ENCODE results near the gene VAV3. TPM values are rescaled to one million over a fixed set of nuclear protein-coding genes. Genes with fewer than 3 reads are reported as not detected.

The VAV3 gene
- total RNA-seq, 1 experiment from 2014 or later, result not detected

GRCh38 chr1:107920999-107921398, 44.0 kb downstream of the VAV3 start:
- Histone ChIP-seq H3K36me3 (ENCODE audit: control insufficient read depth in 1 of 2, insufficient read depth in 2 of 2, low read length in 2 of 2) (no peaks in the 10 kb centered on the region), H3K9me3 (ENCODE audit: control insufficient read depth in 1 of 2, insufficient read depth in 1 of 2, low read depth in 1 of 2, low read length in 2 of 2) (no peaks in the 10 kb centered on the region), H3K79me2 (ENCODE audit: insufficient read depth, low read length) (no peaks in the 10 kb centered on the region), H3K4me2 (ENCODE audit: low read length) (no peak overlapping the region), H3K4me1 (ENCODE audit: control insufficient read depth in 1 of 2, insufficient read depth in 2 of 2, low read length in 2 of 2) (no peaks in the 10 kb centered on the region), H3K9me2 (ENCODE audit: insufficient read depth) (no peaks in the 10 kb centered on the region), H3K27me3 (ENCODE audit: insufficient read depth, low read length) (0 out of 2 replicates have a peak, but pooled peaks cover 9% of the 10 kb centered on the region), H2AFZ (ENCODE audit: low read depth, low read length, poor library complexity, severe bottlenecking) (no peak overlapping the region), H3K27ac (ENCODE audit: low read depth, low read length) (no peak overlapping the region), H3K9ac (ENCODE audit: low read length) (no peak overlapping the region), H3K4me3 (replicated peaks in 1 of 2; ENCODE audit: low read depth in 1 of 2, low read length in 2 of 2) (no peak overlapping the region), H4K20me1 (ENCODE audit: insufficient read depth) (no peaks in the 10 kb centered on the region)
- POLR2A ChIA-PET, result no interaction called here
- intact Hi-C loops (cut with micrococcal nuclease), result no loop called here
- TF ChIP-seq RAD21 (IDR thresholded peaks at IDR 0.05; ENCODE audit: low read depth), result no peak
- no peak for TF ChIP-seq ZBTB33 (IDR thresholded peaks at IDR 0.05; ENCODE audit: extremely low read depth, insufficient replicate concordance, low read length)
- no peak for TF ChIP-seq SRF (IDR thresholded peaks at IDR 0.05; ENCODE audit: low read depth)
- no peak for TF ChIP-seq FOSL1 (IDR thresholded peaks at IDR 0.05; ENCODE audit: low read depth)
- BruUV-seq (replicated peaks), result no TSS peak
- RAD21 ChIA-PET (ENCODE audit: low non-redundant PET in 1 of 2, low total read pairs in 2 of 2, uncharacterized antibody in 2 of 2, unreplicated experiment in 2 of 2), result no interaction called here
- no peak for ATAC-seq
- CTCF ChIA-PET, result no interaction called here
- no peak for DNase-seq (ENCODE audit: low read depth, low spot score)

GRCh38 chr1:107920561-107920960, 44.4 kb downstream of the VAV3 start:
- POLR2A ChIA-PET, result no interaction called here
- Histone ChIP-seq H4K20me1 (ENCODE audit: insufficient read depth) (no peaks in the 10 kb centered on the region), H3K27ac (ENCODE audit: low read depth, low read length) (no peak overlapping the region), H3K36me3 (ENCODE audit: control insufficient read depth in 1 of 2, insufficient read depth in 2 of 2, low read length in 2 of 2) (no peaks in the 10 kb centered on the region), H3K4me2 (ENCODE audit: low read length) (no peak overlapping the region), H3K4me3 (replicated peaks in 1 of 2; ENCODE audit: low read depth in 1 of 2, low read length in 2 of 2) (no peak overlapping the region), H3K27me3 (ENCODE audit: insufficient read depth, low read length) (0 out of 2 replicates have a peak, but pooled peaks cover 9% of the 10 kb centered on the region), H3K9ac (ENCODE audit: low read length) (no peak overlapping the region), H3K9me2 (ENCODE audit: insufficient read depth) (no peaks in the 10 kb centered on the region), H3K4me1 (ENCODE audit: control insufficient read depth in 1 of 2, insufficient read depth in 2 of 2, low read length in 2 of 2) (no peaks in the 10 kb centered on the region), H3K9me3 (ENCODE audit: control insufficient read depth in 1 of 2, insufficient read depth in 1 of 2, low read depth in 1 of 2, low read length in 2 of 2) (no peaks in the 10 kb centered on the region), H2AFZ (ENCODE audit: low read depth, low read length, poor library complexity, severe bottlenecking) (no peak overlapping the region), H3K79me2 (ENCODE audit: insufficient read depth, low read length) (no peaks in the 10 kb centered on the region)
- DNase-seq (ENCODE audit: low read depth, low spot score), result no peak
- intact Hi-C loops (cut with micrococcal nuclease), result no loop called here
- CTCF ChIA-PET, result no interaction called here
- no peak for ATAC-seq
- no TSS peak for BruUV-seq (replicated peaks)
- RAD21 ChIA-PET (ENCODE audit: low non-redundant PET in 1 of 2, low total read pairs in 2 of 2, uncharacterized antibody in 2 of 2, unreplicated experiment in 2 of 2), result no interaction called here
- TF ChIP-seq, protein P1, sequence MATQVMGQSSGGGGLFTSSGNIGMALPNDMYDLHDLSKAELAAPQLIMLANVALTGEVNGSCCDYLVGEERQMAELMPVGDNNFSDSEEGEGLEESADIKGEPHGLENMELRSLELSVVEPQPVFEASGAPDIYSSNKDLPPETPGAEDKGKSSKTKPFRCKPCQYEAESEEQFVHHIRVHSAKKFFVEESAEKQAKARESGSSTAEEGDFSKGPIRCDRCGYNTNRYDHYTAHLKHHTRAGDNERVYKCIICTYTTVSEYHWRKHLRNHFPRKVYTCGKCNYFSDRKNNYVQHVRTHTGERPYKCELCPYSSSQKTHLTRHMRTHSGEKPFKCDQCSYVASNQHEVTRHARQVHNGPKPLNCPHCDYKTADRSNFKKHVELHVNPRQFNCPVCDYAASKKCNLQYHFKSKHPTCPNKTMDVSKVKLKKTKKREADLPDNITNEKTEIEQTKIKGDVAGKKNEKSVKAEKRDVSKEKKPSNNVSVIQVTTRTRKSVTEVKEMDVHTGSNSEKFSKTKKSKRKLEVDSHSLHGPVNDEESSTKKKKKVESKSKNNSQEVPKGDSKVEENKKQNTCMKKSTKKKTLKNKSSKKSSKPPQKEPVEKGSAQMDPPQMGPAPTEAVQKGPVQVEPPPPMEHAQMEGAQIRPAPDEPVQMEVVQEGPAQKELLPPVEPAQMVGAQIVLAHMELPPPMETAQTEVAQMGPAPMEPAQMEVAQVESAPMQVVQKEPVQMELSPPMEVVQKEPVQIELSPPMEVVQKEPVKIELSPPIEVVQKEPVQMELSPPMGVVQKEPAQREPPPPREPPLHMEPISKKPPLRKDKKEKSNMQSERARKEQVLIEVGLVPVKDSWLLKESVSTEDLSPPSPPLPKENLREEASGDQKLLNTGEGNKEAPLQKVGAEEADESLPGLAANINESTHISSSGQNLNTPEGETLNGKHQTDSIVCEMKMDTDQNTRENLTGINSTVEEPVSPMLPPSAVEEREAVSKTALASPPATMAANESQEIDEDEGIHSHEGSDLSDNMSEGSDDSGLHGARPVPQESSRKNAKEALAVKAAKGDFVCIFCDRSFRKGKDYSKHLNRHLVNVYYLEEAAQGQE (IDR thresholded peaks at IDR 0.05; ENCODE audit: low read depth), result no peak
- TF ChIP-seq YY1 (IDR thresholded peaks at IDR 0.05; ENCODE audit: extremely low read depth, insufficient replicate concordance, low read depth, low read length), result no peak
- no peak for TF ChIP-seq POLR2AphosphoS5 (IDR thresholded peaks at IDR 0.05; ENCODE audit: low read depth, low read length)
- TF ChIP-seq FOSL1 (IDR thresholded peaks at IDR 0.05; ENCODE audit: low read depth), result no peak
- no peak for TF ChIP-seq ZFX (IDR thresholded peaks at IDR 0.05)
- no peak for TF ChIP-seq POLR2A (IDR thresholded peaks at IDR 0.05; ENCODE audit: borderline replicate concordance, extremely low read depth, insufficient read depth, insufficient read length)
- TF ChIP-seq SRF (IDR thresholded peaks at IDR 0.05; ENCODE audit: low read depth), result no peak
- no peak for TF ChIP-seq ELF1 (IDR thresholded peaks at IDR 0.05; ENCODE audit: borderline replicate concordance, low read depth)
- TF ChIP-seq ZNF274 (IDR thresholded peaks at IDR 0.05; ENCODE audit: low read depth, low read length), result no peak
- TF ChIP-seq, protein P2, sequence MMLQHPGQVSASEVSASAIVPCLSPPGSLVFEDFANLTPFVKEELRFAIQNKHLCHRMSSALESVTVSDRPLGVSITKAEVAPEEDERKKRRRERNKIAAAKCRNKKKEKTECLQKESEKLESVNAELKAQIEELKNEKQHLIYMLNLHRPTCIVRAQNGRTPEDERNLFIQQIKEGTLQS (IDR thresholded peaks at IDR 0.05), result no peak
- TF ChIP-seq JUND (IDR thresholded peaks at IDR 0.05), result no peak
- no peak for TF ChIP-seq TCF7L2 (IDR thresholded peaks at IDR 0.05; ENCODE audit: borderline replicate concordance, extremely low read depth, insufficient read depth, insufficient read length)
